ENCODE measurements around the gene HECTD4.
A peak's percentile ranks its signal among the peaks of the same experiment; 100 is the strongest.
"Not testable (repeated sequence)": the region's sequence is repeated elsewhere in the genome, so short reads cannot be mapped to it uniquely, and the experiment has no call there.

Gene HECTD4

GRCh38 chr12:112148031-112148513 lies 234.2 kb downstream of the HECTD4 start:
- DNase-seq, result peak; percentile 7

GRCh38 chr12:112146123-112146522 lies 236.1 kb downstream of the HECTD4 start:
- DNase-seq, result no peak

GRCh38 chr12:112140728-112141127 lies 241.5 kb downstream of the HECTD4 start:
- DNase-seq, result no peak

GRCh38 chr12:112134731-112135130 lies 247.5 kb downstream of the HECTD4 start:
- DNase-seq, result no peak

- no peak for DNase-seq
Observed at GRCh38 chr12:112133418-112133817, 248.8 kb downstream of the HECTD4 start.

GRCh38 chr12:112131686-112132085 lies 250.5 kb downstream of the HECTD4 start:
- no peak for DNase-seq

GRCh38 chr12:112130441-112130998 lies 251.7 kb downstream of the HECTD4 start:
- no peak for DNase-seq

GRCh38 chr12:112126911-112127310 lies 255.3 kb downstream of the HECTD4 start:
- no peak for DNase-seq

- DNase-seq, result no peak
Observed at GRCh38 chr12:112126000-112126438, 256.2 kb downstream of the HECTD4 start.

- DNase-seq, result peak; percentile 97
Observed at GRCh38 chr12:112125250-112125999, 256.8 kb downstream of the HECTD4 start, which contains the start of gene TRAFD1. Gene TRAFD1, plus strand, starts transcription at chr12:112125560. Its CDS starts 4,963 bp downstream, at chr12:112130523.

- DNase-seq, result no peak
Observed at GRCh38 chr12:112124918-112125249, 257.3 kb downstream of the HECTD4 start.

- DNase-seq, result peak; percentile 10
Observed at GRCh38 chr12:112122823-112123690, 259.2 kb downstream of the HECTD4 start.

- peak; percentile 19 for DNase-seq
Observed at GRCh38 chr12:112121780-112122565, 260.3 kb downstream of the HECTD4 start.

GRCh38 chr12:112117685-112118084 lies 264.5 kb downstream of the HECTD4 start:
- DNase-seq, result no peak

GRCh38 chr12:112116232-112117060 lies 265.8 kb downstream of the HECTD4 start:
- peak; percentile 65 for DNase-seq

- no peak for DNase-seq
Observed at GRCh38 chr12:112115259-112116045, 266.8 kb downstream of the HECTD4 start.

- DNase-seq, result peak; percentile 34
Observed at GRCh38 chr12:112112409-112113133, 269.7 kb downstream of the HECTD4 start.

- no peak for DNase-seq
Observed at GRCh38 chr12:112111931-112112330, 270.3 kb downstream of the HECTD4 start.

- DNase-seq, result not testable (repeated sequence)
Observed at GRCh38 chr12:112110787-112111662, 271.2 kb downstream of the HECTD4 start.

Data from NCI-H2029 (cell line).